ENCODE data around the gene MYBPC2. TPM values are rescaled to one million over a fixed set of nuclear protein-coding genes. Genes with fewer than 3 reads are reported as not detected.

Gene MYBPC2
- total RNA-seq, 4 donors from 2014 or later = 0.13 TPM; not detected in 3

GRCh38 chr19:50394017-50394416 is 38.7 kb upstream of the MYBPC2 start:
- TF ChIP-seq POLR2A (IDR thresholded peaks at IDR 0.05) (no peak), CTCF (IDR thresholded peaks at IDR 0.05) (no peak)
- intact Hi-C loops (cut with DNase I) = no loop called here
- DNase-seq = no peak
- H3K4me3 ChIP-seq (replicated peaks in 1 of 3) = no peak overlapping the region
- H3K36me3 ChIP-seq = no peaks in the 10 kb centered on the region
- H3K27me3 ChIP-seq = no peaks in the 10 kb centered on the region
- no peaks in the 10 kb centered on the region for H3K9me3 ChIP-seq
- no peak overlapping the region for H3K27ac ChIP-seq
- WGBS, 2 donors = 95 to 96% methylated on average over 4 to 9 of the region's 9 CpGs
- peaks cover 4 to 16% of the 10 kb centered on the region in 2 donors for H3K4me1 ChIP-seq

GRCh38 chr19:50398675-50399367 is 33.9 kb upstream of the MYBPC2 start:
- Histone ChIP-seq H3K4me1 (no peaks in the 10 kb centered on the region), H3K36me3 (no peaks in the 10 kb centered on the region), H3K4me3 (replicated peaks in 1 of 3) (no peak overlapping the region), H3K27me3 (no peaks in the 10 kb centered on the region), H3K27ac (no peak overlapping the region), H3K9me3 (no peaks in the 10 kb centered on the region)
- intact Hi-C loops (cut with DNase I) = no loop called here
- WGBS, 2 donors = 87 to 90% methylated on average over 12 to 13 of the region's 13 CpGs
- no peak for TF ChIP-seq POLR2A (IDR thresholded peaks at IDR 0.05)
- no peak for TF ChIP-seq CTCF (IDR thresholded peaks at IDR 0.05)
- DNase-seq = no peak

- Histone ChIP-seq H3K4me1 (no peaks in the 10 kb centered on the region), H3K9me3 (no peaks in the 10 kb centered on the region), H3K36me3 (no peaks in the 10 kb centered on the region), H3K27ac (no peak overlapping the region), H3K4me3 (replicated peaks in 1 of 3) (no peak overlapping the region), H3K27me3 (no peaks in the 10 kb centered on the region)
- WGBS, 2 donors = 100% methylated on average over 7 to 10 of the region's 10 CpGs
- intact Hi-C loops (cut with DNase I) = no loop called here
- DNase-seq = no peak
- TF ChIP-seq POLR2A (IDR thresholded peaks at IDR 0.05) (no peak), CTCF (IDR thresholded peaks at IDR 0.05) (no peak)
These were observed 33.3 kb upstream of the MYBPC2 start for GRCh38 chr19:50399368-50399745.

GRCh38 chr19:50401605-50402450 is 30.9 kb upstream of the MYBPC2 start:
- Histone ChIP-seq H3K4me3 (replicated peaks in 1 of 3) (no peak overlapping the region), H3K27me3 (no peaks in the 10 kb centered on the region), H3K4me1 (no peaks in the 10 kb centered on the region), H3K36me3 (no peaks in the 10 kb centered on the region), H3K9me3 (no peaks in the 10 kb centered on the region), H3K27ac (no peak overlapping the region)
- DNase-seq = no peak
- TF ChIP-seq POLR2A (IDR thresholded peaks at IDR 0.05) (no peak), CTCF (IDR thresholded peaks at IDR 0.05) (no peak)
- WGBS, 2 donors = 96% methylated on average over 35 to 47 of the region's 48 CpGs
- intact Hi-C loops (cut with DNase I) = no loop called here

Measured in thyroid gland (tissue), 4 donors.